SKM-1 (cell line): ENCODE data around the gene NKAIN4.

Experiments used
- DNase-seq: peaks from one replicate; lab custom pipeline; 2025; ENCODE audit not compliant: unreplicated experiment; lab: John Stamatoyannopoulos, UW

The NKAIN4 gene

DNA sequence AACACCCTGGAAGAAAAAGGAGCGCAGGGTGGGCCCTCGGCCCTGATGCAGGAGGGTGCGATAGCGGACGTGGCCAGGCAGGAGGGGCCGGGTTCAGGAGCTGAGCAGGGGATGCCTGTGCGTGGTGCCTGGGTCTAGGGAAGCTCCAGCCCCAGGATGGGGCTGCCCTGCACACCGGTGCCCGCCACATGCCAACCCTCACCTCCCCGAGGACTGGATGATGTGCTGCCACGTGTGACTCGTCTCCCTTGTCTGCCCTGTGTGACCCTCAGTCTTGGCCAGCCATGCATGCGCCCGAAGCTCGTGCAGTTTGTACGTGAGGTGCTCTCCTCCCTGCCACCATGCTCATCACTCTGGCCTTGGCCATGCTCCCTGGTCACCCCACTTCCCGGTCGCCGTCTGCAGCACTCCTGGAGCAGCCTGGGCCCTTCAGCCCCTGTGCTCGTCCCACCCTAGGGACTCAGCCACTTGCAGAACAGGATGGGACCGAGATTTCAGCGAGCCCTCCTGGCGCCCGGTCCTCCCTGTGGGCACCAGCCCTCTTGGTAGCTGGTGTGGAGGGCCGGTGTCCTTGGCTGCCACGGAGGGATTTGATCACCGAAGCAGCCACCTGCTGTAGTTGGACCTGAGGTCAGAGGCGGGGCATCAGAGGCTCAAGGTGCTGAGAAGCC lies 34.5 kb upstream of the NKAIN4 start:
- no peak for DNase-seq

DNA sequence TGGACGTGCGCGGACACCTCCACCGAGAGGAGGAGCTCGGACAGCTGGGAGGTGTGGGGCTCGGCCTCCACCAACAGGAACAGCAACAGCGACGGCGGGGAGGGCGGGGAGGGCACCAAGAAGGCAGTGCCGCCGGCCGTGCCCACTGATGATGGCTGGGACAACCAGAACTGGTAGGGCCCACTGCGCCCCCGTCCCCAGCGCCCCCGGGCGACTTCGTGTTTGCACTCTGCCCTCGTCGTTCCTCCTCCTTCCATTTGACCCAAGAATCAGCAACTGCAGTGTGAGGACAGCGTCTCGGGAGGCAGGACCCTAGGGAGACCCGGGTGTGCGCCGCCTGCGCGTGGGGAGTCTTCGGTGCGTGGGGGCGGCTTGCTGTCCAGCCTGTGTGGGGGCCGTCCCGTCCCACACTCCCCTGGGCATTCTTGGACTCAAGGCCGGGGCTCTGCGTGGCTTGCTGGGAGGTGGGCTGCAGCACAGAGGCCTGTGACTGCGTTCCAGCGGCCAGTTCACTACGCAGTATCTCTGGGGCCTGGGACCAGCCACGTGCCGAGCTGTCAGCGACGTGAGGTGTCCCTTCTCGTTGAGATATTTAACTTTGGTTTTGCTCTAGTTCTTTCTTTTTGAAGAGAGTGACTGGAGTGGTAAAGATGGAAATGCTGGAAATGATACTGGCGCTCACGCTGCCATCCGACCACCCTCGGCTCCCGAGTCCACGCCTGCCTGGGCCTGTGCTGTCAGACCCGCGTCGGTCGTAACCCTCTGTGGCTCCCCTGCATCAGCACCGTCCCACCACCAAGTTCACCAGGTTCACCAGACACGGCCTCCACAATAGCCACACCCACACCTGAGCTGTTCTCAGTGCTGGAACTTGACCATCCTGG lies 33.7 kb upstream of the NKAIN4 start:
- DNase-seq, result no peak

DNA sequence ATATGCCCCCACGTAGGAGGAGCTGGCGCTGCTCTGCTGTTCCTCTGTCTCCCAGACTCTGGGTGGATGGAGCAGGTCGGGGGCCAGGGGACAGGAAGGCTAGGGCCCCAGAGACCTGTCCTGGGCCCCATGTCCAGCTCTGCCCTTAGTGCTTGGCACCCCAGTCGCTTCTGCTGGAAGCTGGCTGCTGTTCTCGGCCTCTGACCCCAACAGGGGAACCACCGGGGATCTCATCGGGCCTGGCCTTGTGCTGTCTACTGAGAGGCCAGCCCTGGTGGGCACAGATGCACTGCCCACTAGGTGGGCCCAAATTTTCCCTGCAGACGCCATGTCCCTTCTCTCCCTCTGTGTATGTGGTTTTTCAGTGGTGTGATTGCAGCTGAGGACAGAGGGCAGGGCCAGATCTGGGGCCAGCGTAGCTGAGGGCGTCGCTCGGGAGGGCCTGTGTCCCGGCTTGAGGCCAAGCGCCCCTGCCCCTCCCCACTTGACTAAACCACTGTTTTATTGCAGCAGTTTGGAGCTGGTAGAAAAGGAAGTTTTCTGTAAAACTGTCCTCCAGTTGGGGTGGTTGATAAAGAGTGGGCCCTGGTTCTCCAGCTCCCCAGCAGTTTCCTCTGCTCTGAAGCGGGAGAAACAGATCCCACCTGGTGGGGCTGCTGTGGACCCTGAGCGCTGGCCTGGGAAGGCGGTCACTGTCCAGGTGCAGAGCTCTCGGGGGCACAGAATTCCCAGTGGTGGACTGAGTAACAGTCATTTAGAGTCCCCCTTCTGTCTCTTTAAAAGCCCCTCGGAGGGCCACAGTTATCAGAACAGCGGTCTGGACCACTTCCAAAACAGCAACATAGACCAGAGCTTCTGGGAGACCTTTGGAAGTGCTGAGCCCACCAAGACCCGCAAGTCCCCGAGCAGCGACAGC lies 32.8 kb upstream of the NKAIN4 start:
- DNase-seq, result no peak

DNA sequence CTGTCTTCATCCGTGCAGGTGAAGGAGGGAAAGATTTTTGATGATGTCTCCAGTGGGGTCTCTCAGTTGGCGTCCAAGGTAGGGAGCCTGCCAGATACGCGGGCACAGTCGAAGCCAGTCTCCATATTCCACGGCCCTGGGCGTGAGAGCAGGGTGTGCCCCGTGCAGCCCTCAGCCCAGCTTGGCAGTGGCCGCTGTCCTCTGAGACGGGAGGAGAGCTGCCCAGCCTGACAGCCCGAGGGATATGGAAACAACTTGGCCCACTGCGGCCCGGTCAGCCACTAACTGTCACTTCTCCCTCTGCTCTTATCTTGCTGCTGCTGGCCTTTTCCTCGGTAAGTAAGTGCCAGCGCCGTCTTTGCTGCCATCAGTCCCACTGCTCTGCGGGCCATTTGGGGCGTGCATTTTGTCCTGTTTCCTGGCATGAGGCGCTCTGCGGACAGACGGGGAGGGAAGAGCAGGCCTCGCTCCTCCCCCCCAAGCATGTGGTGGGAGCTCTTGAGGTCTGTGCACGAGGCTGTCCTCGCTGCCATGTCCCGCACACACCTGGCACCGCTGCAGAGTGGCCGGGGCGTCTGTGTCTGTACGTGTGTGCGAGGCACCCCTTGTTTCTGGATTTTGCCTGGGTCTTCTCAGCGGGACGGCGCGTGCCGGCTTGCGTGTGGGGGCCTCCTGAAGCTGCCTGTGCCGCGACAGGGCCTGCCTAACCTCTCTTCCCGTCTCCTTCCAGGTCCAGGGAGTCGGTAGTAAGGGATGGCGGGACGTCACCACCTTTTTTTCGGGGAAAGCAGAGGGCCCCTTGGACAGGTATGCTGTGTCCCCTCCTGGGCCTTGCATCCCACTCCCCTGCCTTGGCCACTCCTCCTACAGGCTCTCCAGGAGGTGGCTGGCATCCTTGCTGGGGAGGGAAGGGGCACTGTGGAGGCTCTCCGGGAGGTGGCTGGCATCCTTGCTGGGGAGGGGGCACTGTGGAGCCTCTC lies 31.7 kb upstream of the NKAIN4 start:
- DNase-seq, result no peak

DNA sequence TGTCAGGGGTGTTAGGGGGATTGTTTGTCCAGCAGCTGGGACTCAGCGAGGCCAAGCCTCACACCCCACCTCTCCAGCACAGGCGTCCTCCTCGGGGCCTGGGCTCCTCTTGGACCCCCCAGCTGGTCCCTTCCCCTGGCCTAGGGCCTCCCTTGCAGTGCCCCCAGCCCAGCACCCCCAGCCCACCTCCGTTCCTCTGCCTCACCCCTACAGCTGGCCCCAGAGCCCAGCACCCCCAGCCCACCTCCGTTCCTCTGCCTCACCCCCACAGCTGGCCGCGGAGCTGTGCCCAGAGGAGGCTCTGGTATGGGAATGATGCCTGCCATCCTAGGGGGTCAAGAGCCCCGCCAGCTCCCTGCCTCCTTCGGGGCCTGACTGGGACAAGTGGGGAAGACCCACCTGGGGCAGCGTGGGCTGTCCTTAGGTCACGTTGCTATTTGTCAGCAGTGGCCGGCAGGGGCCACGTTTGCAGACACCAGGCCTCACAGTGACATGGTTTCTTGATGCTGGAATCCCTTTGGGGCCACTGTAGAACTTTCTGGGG lies 30.8 kb upstream of the NKAIN4 start:
- no peak for DNase-seq

DNA sequence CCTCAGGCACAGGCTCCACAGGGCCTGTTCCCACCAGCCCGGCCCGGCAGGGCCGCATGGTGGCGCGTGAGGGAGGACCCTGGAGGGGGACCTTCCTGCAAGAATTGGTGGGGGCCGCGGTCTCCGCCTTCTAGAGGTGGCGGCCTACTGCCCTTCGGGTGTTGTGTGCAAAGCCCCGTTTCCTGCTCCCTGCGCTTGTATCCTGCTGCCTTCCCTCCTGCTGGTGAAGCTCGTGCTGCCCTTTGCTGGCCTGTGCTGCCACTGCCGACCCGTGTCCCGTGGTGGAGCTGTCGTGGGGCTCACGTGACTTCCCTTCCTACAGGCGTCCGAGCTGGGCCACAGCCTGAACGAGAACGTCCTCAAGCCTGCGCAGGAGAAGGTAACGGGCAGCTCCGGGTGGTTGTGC lies 30.3 kb upstream of the NKAIN4 start:
- no peak for DNase-seq

DNA sequence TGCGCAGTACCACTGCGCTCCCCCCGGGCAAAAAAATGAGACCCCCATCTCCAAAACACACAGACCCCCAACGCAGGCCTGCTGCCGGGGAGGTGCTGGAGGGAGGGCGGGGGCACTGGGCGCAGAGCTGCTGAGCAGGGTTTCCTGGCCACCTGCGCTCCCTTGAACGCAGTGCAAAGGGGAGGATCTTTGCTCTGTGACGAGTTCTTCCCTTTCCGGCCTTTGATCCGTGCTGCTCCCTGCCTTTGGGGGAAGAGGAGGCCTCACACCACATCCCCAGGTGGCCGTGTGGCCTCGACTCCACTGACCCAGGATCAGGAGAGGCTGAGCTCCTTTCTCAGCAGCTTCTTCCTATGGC lies 29.8 kb upstream of the NKAIN4 start:
- no peak for DNase-seq

DNA sequence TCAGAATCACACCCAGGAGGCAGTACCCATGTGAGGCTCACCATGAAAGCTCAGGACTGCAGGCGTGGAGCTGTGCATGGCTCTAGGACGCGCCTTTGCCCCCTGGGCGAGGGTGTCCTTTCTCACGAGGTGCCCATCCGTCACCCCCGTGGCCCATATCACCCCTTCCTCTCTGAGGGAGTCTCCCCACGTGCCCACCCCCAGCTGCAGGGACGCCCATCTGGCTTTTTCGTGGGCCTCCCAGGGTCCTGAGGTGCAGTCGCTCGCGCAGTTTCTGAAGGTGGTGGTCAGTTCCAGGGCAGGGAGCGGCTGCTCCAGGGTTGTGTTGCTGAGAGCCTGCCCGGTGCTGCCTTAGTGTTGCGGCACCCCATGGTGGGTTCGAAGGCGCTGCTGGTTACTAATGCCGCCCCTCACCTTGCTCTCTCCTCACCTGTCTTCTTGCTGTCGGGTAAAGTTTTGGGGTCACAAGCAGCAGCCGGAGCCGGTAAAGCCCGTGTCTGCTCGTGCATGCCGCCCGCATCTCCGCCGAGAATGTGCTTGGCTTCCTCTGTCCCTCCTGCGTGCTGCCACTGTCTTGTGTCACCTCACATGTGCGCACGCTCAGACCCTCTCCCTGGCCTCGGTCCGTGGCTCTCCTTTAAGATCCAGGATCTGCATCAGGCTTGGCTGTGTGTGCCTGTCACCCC lies 29.3 kb upstream of the NKAIN4 start:
- no peak for DNase-seq

DNA sequence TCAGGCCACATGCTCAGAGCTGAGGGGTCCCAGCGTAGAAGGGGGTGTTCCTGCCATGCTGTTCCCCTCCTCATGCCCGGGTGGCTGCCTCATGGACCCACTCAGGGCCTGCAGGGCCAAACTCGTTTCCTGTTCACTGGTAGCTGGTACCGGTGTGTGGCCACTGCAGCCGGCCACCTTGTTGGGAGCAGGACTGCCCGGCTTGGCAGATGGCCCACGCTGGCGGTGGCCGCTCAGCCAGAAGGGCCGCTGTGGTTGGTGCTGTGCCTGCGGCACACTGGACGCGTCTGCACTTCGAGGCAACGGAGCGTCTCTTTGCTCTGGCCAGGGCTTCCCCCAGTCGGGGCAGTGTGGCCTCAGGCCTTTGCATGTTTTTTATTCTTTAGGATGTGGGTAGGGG lies 28.7 kb upstream of the NKAIN4 start:
- DNase-seq, result no peak

DNA sequence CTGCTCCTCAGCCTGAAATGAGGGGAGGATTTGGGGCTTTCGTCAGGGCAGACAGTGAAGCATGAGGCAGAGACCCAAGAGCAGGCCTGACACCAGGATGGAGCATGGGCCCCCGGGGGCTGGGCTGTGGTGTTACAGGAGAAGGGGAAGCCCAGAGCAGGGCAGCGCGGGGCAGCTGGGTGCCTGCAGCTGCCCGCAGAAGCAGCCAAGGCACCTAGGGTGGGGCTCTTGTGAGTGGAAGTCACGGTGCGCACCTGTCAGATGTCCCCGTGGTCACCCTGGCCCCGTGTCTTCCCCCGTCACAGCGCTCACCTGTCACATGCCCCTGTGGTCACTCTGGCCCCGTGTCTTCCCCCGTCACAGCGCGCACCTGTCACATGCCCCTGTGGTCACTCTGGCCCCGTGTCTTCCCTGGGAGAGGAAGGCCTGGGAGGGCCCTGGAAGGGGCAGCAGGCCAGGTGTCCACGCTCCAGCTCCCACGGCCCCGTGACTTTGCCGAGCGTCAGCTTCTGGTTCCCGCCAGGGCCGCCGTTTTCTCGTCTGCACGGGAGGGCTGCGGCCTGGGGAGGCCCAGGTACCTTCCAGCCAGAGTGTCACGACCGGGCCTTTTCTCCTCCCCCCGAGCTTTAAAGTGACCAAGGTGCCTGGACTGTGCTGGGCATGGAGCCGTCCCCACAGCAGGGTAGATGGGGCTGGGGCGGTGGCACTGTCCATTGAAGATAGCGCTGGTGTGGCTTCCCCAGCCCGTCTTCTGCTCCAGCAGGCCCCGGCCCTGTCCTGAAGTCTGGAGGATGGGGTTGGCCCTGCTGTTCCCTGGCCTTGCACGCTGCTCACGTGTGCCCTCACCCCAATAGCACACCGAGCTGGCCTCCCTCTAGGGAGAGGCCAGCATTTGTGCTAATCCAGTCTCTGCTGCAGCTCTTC lies 27.7 kb upstream of the NKAIN4 start:
- DNase-seq, result no peak

DNA sequence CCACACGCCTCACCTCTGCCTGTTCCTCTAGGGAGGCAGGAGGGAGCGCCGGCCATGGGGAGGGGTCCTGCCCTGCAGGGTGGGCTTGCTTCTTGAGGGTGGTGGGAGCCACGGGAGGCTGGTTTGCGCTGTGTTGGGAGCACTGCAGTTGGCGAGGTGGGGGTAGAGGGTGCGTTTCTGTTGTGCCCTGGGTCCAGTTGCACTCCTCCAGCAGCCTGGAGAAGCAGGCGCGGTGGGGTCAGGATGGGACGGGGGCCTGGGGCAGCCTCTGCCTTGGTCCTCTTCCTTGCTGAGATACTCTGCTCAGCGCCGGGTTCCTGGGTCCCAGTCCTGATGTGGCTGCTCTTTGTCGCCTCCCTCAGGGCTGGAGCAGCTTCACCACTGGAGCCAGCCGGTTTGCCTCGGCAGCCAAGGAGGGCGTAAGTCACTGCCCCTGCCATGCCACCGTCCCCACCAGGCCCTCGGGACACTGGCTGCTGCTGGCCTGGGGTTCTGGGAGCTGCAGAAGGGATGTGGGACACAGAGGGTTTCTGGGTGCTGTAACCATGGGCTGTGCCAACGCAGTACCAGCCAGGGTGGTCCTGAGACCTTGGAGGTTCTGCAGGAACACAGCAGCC lies 26.8 kb upstream of the NKAIN4 start:
- no peak for DNase-seq

DNA sequence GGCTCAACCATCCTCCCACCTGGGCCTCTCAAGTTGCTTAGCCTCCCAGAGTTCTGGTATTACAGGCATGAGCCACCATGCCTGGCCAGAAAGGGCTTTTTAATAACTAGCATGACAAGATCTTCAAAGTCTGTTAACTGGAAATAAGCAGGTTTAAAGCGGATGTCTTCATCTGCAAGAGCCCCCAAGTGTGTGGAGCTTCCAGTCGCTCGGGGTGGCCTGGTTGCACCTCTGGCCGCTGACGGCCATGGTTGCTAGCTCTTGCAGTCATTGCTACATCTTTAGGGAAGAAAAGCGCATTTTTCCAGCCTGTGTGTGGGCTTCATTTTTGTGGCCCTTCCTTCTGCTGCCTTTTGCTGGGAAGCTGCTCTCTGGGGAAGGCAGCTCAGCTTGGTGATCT lies 26.1 kb upstream of the NKAIN4 start:
- no peak for DNase-seq

DNA sequence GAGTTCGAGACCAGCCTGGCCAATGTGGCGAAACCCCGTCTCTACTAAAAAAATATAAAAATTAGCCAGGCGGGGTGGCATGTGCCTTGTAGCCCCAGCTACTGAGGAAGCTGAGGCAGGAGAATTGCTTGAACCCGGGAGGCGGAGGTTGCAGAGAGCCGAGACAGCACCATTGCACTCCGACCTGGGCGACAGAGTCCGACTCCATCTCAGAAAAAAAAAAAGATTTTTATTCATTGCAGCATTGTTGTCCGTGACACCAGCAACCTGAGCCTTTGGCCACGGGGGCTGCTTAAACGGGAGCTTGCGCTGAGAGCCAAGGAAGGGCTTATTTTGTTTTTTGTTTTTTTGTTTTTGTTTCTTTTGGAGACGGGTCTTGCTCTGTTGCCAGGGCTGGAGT lies 25.7 kb upstream of the NKAIN4 start:
- DNase-seq, result no peak

DNA sequence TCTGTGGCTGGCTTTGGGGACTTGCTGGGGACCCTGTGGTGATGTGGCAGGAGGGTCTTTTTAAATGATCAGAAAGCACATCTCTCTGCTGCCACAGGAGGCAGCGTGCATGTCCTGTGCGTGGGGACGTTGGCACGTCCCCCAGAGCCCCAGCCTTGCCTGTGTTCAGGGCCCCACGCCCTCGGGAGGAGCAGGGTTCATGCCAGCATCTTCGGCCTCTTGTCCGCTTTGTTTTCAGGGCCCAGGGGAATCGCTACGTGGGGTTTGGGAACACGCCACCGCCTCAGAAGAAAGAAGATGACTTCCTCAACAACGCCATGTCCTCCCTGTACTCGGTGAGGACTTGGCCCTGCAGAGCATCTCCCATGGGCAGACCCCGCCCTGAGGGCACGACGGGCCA lies 24.4 kb upstream of the NKAIN4 start:
- no peak for DNase-seq

DNA sequence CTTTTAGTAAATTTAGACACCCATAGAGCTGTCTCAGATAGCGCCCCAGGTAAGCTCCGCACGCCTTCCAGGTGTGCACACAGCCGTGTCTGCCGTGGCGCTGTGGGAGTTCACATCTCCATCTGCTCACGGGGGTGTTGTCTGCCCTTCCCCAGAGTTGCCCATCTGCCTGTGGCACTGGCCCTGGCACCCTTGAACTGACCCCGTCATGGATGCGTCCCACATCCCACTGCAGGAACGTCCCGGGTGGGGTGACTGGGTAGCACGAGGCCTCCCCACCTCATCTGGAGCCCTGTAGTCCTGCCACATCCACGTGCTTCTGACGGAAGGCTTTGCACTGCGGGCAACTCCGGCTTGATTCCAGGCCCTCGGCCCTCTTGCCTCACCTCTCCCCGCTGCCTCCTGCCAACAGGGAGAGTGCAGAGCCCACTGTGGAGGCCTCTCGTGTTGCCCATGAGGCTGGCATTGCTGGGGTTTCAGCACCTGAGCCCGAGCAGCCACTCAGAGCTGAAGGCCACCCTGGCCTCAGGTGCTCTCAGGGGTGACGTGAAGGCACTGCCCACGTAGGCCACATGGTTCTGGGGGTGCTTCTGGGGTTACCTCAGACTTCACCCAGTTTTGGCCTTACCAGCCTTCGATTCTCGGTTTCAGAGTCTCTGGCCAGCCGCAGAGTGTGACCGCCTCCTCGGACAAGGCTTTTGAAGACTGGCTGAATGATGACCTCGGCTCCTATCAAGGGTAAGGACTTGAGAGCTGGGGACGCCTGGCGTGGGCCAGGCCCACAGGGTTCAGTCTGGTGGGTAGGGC lies 23.4 kb upstream of the NKAIN4 start:
- DNase-seq, result no peak

DNA sequence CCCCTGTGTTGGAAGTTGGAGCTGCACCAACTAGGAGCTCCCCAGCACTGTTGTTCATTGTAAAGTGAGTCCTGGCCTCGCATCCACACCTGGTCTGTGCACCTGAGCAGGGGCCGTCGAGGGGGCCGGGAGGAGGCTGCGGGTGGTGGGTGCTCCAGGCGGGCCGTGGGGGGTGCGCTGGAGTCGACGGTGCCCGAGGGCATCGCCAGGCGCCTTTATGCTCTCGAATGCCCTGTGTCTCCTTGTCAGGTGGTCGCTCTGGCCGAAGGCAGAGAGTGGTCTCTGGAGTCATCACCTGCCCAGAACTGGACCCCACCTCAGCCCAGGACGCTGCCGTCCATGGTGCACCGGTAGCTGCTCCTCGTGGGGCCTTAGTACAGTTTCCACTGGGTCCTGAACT lies 22.7 kb upstream of the NKAIN4 start:
- DNase-seq, result no peak

DNA sequence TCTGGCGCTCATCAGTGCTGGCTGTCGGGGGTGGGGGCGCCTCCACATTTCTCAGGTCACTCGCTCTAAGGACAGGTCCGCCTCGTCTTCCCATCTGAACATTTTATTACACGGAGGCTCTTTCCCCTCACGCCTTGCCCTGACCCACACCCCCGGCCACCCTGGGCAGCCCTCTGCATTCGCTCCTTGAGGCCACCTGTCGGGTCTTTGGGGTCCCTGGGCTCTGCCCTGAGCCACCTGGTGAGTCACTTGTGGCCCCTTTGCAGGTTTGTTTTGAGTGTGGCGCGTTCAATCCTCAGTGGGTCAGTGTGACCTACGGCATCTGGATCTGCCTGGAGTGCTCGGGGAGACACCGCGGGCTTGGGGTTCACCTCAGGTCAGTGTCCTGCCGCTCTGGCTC lies 21.6 kb upstream of the NKAIN4 start:
- DNase-seq, result no peak
